Myometrial cell (primary cell): Measurements from ENCODE around the gene NRGN. TPM values are rescaled to one million over a fixed set of nuclear protein-coding genes. Genes with fewer than 3 reads are reported as not detected.

Experiments used
- total RNA-seq: library from RNA; depleted of rRNA; stranded (reverse); fragments of >200 nt; gene quantifications from 2 replicates; pipeline ENCODE4 v1.2.3, GENCODE V29; 2015

NRGN gene
- 11.5 and 18.8 TPM in 2 replicates for total RNA-seq

DNA sequence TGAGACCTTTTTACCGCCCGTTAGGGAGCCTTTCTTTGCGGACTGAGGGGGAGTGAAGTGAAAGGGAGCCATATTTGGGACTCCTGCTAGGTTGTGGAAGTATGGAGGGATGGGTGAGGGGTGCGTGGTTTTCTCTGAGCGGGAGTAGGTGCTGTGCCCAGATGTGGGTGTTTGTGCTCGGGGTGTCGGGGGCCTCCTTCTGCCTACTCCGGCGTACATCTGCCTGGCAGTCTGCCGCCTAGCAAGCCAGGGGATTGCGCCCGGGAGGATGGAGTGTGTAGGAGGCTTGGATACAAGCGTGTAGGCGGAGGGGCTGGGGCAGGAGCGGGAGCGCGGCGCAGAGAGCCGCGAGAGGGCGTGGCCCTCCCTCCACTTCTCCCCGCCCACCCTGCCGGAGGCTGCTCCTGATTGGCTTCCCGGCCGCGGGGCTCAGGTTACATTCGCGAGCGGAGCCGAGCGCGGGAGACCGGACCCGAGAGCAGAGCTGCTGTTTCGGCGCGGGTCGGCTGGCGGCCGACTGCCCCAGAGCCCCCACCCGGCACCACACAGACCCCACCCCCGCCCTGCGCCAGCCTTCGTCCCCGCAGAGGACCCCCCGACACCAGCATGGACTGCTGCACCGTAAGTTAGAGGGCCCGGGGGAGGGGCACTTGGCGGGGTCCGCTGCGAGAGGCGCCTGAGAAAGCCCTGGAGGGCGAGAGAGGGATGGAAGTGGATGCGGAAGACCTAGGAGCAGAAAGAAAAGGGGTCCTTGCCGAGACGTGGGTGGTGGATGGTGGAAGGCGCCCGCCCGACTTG, at the start of gene NRGN:
Gene NRGN (plus strand): TSS at position 464 of the 798 bp plus-strand sequence. CDS start 143 bp downstream, at position 607.

DNA sequence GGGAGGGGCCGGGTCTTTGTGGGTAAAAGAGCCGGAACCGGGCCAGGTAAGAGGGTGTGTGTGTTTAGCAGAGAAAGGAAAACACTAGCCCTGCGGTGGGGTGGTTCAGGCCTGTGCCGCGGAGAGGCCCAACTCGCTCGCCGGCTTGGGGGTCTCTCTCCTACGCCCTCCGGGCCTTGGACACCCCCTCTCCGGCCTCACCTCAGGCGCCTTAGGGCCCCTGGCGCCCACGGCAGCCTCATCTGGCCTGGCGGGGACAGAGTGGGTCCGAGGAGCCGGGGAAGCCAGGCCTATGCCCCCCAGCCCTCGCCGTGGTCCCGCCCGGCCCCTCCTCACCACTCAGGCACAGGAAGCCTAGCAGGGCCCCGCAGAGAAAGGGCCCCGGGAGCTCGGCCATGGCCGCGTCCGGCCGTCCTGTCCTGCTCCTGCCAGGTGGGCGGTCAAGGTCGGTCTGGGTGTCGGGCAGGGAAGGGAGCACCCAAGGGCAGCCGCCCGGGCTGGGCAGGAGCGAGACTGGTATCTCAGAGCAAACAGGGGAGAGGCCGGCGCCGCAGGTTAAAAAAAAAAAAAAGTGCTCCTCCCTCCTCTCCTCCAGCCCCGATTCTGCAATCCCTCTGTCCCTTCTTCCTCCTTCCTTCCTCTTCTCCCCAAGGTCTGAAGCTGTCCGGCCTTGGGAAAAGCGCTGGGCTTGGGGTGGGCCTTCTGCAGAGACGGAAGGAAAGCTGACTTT, 12.2 kb downstream of the NRGN start, which contains the start of gene VSIG2:
Gene VSIG2 (minus strand): TSS at position 515 of the 730 bp plus-strand sequence. CDS start 118 bp downstream, at position 397.

DNA sequence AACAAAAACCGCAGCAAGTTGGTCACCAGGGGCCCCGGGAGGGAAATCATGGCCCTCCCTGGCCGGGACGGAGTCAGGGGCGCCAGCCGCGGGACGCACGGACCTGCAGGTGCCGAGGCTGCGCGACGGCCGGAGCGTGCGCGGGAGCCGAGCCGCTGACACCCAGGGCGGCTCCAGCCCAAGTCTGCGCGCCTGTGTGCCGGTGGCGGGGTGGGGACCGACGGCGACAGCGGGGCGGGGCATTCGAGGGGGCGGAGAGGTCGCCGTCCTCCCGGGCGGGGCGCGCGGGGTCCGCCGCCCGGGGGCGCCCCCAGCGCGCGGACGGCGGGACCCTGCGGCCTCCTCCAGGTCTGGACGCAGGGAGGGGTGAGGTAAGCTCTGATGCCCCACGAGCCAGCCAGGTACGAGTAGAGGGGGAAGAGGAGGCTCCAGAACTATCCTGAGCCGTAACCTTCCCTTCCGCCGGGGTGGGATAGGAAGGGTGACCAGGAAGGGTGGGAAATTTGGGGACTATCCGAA, 22.4 kb downstream of the NRGN start, which contains the start of gene ESAM:
Gene ESAM (minus strand): TSS at position 186 of the 519 bp plus-strand sequence. CDS start 136 bp downstream, at position 50.

Other genes starting within 250 kb of the NRGN start
- not detected in 2 replicates for gene OR8B12, start 196.3 kb upstream of the NRGN start, total RNA-seq
- not detected in 2 replicates for gene OR8A1, start 169.9 kb upstream of the NRGN start, total RNA-seq
- gene PANX3, start 128.5 kb upstream of the NRGN start, total RNA-seq: not detected in 2 replicates
- gene TBRG1, start 117.1 kb upstream of the NRGN start, total RNA-seq: 29.2 and 29.4 TPM in 2 replicates
- gene SIAE, start 66.2 kb upstream of the NRGN start, total RNA-seq: 14.9 and 17.3 TPM in 2 replicates
- gene SPA17, start 66.0 kb upstream of the NRGN start, total RNA-seq: 32.0 and 46.1 TPM in 2 replicates
- gene VSIG2, start 12.3 kb downstream of the NRGN start, total RNA-seq: 1.6 TPM in 1 of 2 replicates, not detected in the other
- 4.8 and 6.3 TPM in 2 replicates for gene ESAM, start 22.3 kb downstream of the NRGN start, total RNA-seq
- gene MSANTD2, start 60.5 kb downstream of the NRGN start, total RNA-seq: 11.5 and 13.1 TPM in 2 replicates
- gene ROBO3, start 125.5 kb downstream of the NRGN start, total RNA-seq: 7.4 and 23.6 TPM in 2 replicates
- 5.5 and 8.6 TPM in 2 replicates for gene ROBO4, start 157.9 kb downstream of the NRGN start, total RNA-seq
- not detected in 2 replicates for gene HEPN1, start 179.3 kb downstream of the NRGN start, total RNA-seq
- 0.29 and 0.35 TPM in 2 replicates for gene HEPACAM, start 196.1 kb downstream of the NRGN start, total RNA-seq
- 1.7 and 8.0 TPM in 2 replicates for gene CCDC15, start 214.3 kb downstream of the NRGN start, total RNA-seq